ENCODE data around the gene RNF207. TPM values are rescaled to one million over a fixed set of nuclear protein-coding genes. Genes with fewer than 3 reads are reported as not detected.

The RNF207 gene
- total and polyA plus RNA-seq, 4 donors: 3.3 to 13.7 (median 5.8) TPM

- Histone ChIP-seq H3K27me3 (ENCODE audit: control insufficient read depth in 4 of 4, insufficient read depth in 4 of 4, low read length in 3 of 4) (peaks cover 0 to 1% (median 0%) of the 10 kb centered on the region in 4 donors), H3K27ac (ENCODE audit: low read depth in 1 of 2, low read length in 2 of 2) (no peak overlapping the region), H3K9ac (ENCODE audit: low read depth in 1 of 2, low read length in 2 of 2) (no peak overlapping the region), H3K4me3 (ENCODE audit: low read depth in 1 of 3, low read length in 3 of 3) (no peak overlapping the region), H3K36me3 (ENCODE audit: control insufficient read depth in 4 of 4, insufficient read depth in 3 of 4, low read depth in 1 of 4, low read length in 3 of 4) (no peaks in the 10 kb centered on the region), H3K4me1 (ENCODE audit: control insufficient read depth in 4 of 4, insufficient read depth in 4 of 4, low read length in 3 of 4) (no peaks in the 10 kb centered on the region), H3K9me3 (ENCODE audit: control insufficient read depth in 4 of 4, low read length in 3 of 4) (peaks cover 0 to 5% (median 1%) of the 10 kb centered on the region in 4 donors)
- 69% methylated on average over 16 of the region's 16 CpGs for WGBS
- TF ChIP-seq ZBTB33 (IDR thresholded peaks at IDR 0.05) (no peak), JUND (IDR thresholded peaks at IDR 0.05) (no peak), YY1 (IDR thresholded peaks at IDR 0.05) (no peak), HNF4A (conservative IDR thresholded peaks at IDR 0.05) (no peak), FOXA1 (IDR thresholded peaks at IDR 0.05) (no peak), SP1 (IDR thresholded peaks at IDR 0.05) (no peak), RXRA (IDR thresholded peaks at IDR 0.05) (no peak), FOXA2 (IDR thresholded peaks at IDR 0.05) (no peak), TAF1 (conservative IDR thresholded peaks at IDR 0.05) (no peak)
- TF ChIP-seq, protein P1, sequence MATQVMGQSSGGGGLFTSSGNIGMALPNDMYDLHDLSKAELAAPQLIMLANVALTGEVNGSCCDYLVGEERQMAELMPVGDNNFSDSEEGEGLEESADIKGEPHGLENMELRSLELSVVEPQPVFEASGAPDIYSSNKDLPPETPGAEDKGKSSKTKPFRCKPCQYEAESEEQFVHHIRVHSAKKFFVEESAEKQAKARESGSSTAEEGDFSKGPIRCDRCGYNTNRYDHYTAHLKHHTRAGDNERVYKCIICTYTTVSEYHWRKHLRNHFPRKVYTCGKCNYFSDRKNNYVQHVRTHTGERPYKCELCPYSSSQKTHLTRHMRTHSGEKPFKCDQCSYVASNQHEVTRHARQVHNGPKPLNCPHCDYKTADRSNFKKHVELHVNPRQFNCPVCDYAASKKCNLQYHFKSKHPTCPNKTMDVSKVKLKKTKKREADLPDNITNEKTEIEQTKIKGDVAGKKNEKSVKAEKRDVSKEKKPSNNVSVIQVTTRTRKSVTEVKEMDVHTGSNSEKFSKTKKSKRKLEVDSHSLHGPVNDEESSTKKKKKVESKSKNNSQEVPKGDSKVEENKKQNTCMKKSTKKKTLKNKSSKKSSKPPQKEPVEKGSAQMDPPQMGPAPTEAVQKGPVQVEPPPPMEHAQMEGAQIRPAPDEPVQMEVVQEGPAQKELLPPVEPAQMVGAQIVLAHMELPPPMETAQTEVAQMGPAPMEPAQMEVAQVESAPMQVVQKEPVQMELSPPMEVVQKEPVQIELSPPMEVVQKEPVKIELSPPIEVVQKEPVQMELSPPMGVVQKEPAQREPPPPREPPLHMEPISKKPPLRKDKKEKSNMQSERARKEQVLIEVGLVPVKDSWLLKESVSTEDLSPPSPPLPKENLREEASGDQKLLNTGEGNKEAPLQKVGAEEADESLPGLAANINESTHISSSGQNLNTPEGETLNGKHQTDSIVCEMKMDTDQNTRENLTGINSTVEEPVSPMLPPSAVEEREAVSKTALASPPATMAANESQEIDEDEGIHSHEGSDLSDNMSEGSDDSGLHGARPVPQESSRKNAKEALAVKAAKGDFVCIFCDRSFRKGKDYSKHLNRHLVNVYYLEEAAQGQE (IDR thresholded peaks at IDR 0.05): no peak
- TF ChIP-seq, protein P2, sequence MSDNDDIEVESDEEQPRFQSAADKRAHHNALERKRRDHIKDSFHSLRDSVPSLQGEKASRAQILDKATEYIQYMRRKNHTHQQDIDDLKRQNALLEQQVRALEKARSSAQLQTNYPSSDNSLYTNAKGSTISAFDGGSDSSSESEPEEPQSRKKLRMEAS (IDR thresholded peaks at IDR 0.05): no peak
- no peak for DNase-seq (ENCODE audit: low spot score)
These were observed 35.7 kb upstream of the RNF207 start for GRCh38 chr1:6170116-6170741.

GRCh38 chr1:6170742-6171201, 35.1 kb upstream of the RNF207 start:
- H3K9ac ChIP-seq (ENCODE audit: low read depth in 1 of 2, low read length in 2 of 2): no peak overlapping the region
- TF ChIP-seq YY1 (IDR thresholded peaks at IDR 0.05): no peak
- TF ChIP-seq RAD21 (IDR thresholded peaks at IDR 0.05): no peak
- TF ChIP-seq, protein P2 (IDR thresholded peaks at IDR 0.05): no peak
- no peak for TF ChIP-seq CTCF (IDR thresholded peaks at IDR 0.05; ENCODE audit: low read depth, low read length, missing input control)
- TF ChIP-seq EGR1 (IDR thresholded peaks at IDR 0.05; ENCODE audit: low read depth in 2 of 2): no peak
- no peak for TF ChIP-seq HNF4A (conservative IDR thresholded peaks at IDR 0.05)
- TF ChIP-seq FOXA1 (IDR thresholded peaks at IDR 0.05): no peak
- no peak for TF ChIP-seq JUND (IDR thresholded peaks at IDR 0.05)
- no peak for TF ChIP-seq SP1 (IDR thresholded peaks at IDR 0.05)
- TF ChIP-seq TAF1 (conservative IDR thresholded peaks at IDR 0.05): no peak
- TF ChIP-seq FOXA2 (IDR thresholded peaks at IDR 0.05): no peak
- no peak for TF ChIP-seq GABPA (IDR thresholded peaks at IDR 0.05 in 1 of 2, conservative IDR thresholded peaks at IDR 0.05 in 1 of 2)
- no peak for TF ChIP-seq RXRA (IDR thresholded peaks at IDR 0.05)
- no peak for TF ChIP-seq ZBTB33 (IDR thresholded peaks at IDR 0.05)
- TF ChIP-seq, protein P1 (IDR thresholded peaks at IDR 0.05): no peak
- H3K27me3 ChIP-seq (ENCODE audit: control insufficient read depth in 4 of 4, insufficient read depth in 4 of 4, low read length in 3 of 4): peaks cover 0 to 6% (median 0%) of the 10 kb centered on the region in 4 donors
- 70% methylated on average over 19 of the region's 19 CpGs for WGBS
- no peak for DNase-seq (ENCODE audit: low spot score)
- no peak overlapping the region for H3K4me3 ChIP-seq (ENCODE audit: low read depth in 1 of 3, low read length in 3 of 3)
- no peaks in the 10 kb centered on the region for H3K4me1 ChIP-seq (ENCODE audit: control insufficient read depth in 4 of 4, insufficient read depth in 4 of 4, low read length in 3 of 4)
- H3K36me3 ChIP-seq (ENCODE audit: control insufficient read depth in 4 of 4, insufficient read depth in 3 of 4, low read depth in 1 of 4, low read length in 3 of 4): no peaks in the 10 kb centered on the region
- no peak overlapping the region for H3K27ac ChIP-seq (ENCODE audit: low read depth in 1 of 2, low read length in 2 of 2)
- H3K9me3 ChIP-seq (ENCODE audit: control insufficient read depth in 4 of 4, low read length in 3 of 4): peaks cover 0 to 5% (median 2%) of the 10 kb centered on the region in 4 donors
